Measurements from ENCODE around the gene STRN.

Gene STRN

DNA sequence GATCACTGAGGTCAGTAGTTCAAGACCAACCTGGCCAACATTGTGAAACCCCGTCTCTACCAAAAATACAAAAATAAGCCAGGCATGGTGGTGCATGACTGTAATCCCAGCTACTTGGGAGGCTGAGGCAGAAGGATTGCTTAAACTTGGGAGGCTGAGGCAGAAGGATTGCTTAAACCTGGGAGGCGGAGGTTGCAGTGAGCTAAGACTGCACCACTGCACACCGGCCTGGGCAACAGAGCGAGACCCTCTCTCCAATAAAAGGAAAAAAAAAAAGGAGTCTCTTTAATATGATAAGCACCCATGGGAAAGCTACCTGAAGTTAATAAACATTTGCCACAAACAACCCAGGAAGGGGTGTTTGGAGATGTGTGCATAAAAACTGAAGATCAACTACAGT, 2.6 kb downstream of the STRN start:
- WGBS (ENCODE audit: insufficient coverage) = 100% methylated on average over 1 of the region's 4 CpGs
- Histone ChIP-seq H3K4me3 (ENCODE audit: control insufficient read depth in 1 of 7, extremely low read depth in 1 of 7, insufficient read depth in 4 of 7, low read depth in 2 of 7, low read length in 6 of 7) (no peak overlapping the region), H3K9me3 (ENCODE audit: control extremely low read depth in 1 of 5, control insufficient read depth in 4 of 5, insufficient read depth in 2 of 5, low read depth in 1 of 5, low read length in 4 of 5) (no peaks in the 10 kb centered on the region), H3K36me3 (ENCODE audit: control insufficient read depth in 4 of 4, insufficient read depth in 4 of 4, low read length in 3 of 4) (peaks cover 0 to 2% (median 1%) of the 10 kb centered on the region in 4 experiments), H3K27me3 (replicated peaks in 2 of 5; ENCODE audit: control insufficient read depth in 4 of 5, insufficient read depth in 5 of 5, low read length in 4 of 5) (no peaks in the 10 kb centered on the region), H3K4me1 (ENCODE audit: control extremely low read depth in 1 of 4, control insufficient read depth in 4 of 4, insufficient read depth in 4 of 4, low read length in 3 of 4) (peaks cover 14 to 28% (median 23%) of the 10 kb centered on the region in 4 experiments), H3K27ac (ENCODE audit: insufficient read depth in 1 of 2, low read depth in 1 of 2, low read length in 2 of 2, poor library complexity in 1 of 2, severe bottlenecking in 2 of 2) (no peak overlapping the region)
- DNase-seq = no peak
- ChIA-PET CTCF (no interaction called here), POLR2A (no interaction called here)

DNA sequence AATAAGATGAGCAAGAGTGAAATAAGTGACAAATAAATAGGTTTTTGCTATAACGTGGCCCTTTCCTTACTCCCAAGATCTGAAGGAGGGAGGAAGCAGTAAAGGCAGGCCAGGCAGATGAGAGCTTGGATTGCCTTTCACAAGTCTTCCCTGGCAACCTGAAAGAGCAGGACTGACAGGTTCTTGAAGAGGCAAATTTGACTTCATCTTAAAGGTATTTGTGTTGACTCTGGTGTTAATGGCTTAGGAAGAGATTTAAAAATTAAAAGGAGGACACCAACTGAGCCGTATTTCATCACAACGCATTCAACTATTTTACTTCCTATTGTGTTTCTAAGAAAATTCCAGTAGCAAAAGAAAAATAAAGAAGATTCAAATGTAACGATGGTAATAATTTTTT, 3.2 kb downstream of the STRN start:
- H3K4me3 ChIP-seq (ENCODE audit: control insufficient read depth in 1 of 7, extremely low read depth in 1 of 7, insufficient read depth in 4 of 7, low read depth in 2 of 7, low read length in 6 of 7) = no peak overlapping the region
- 91% methylated on average over 1 of the region's 4 CpGs for WGBS (ENCODE audit: insufficient coverage)
- no peak for DNase-seq
- no peak overlapping the region for H3K27ac ChIP-seq (ENCODE audit: insufficient read depth in 1 of 2, low read depth in 1 of 2, low read length in 2 of 2, poor library complexity in 1 of 2, severe bottlenecking in 2 of 2)
- H3K9me3 ChIP-seq (ENCODE audit: control extremely low read depth in 1 of 5, control insufficient read depth in 4 of 5, insufficient read depth in 2 of 5, low read depth in 1 of 5, low read length in 4 of 5) = no peaks in the 10 kb centered on the region
- no peaks in the 10 kb centered on the region for H3K27me3 ChIP-seq (replicated peaks in 2 of 5; ENCODE audit: control insufficient read depth in 4 of 5, insufficient read depth in 5 of 5, low read length in 4 of 5)
- H3K4me1 ChIP-seq (ENCODE audit: control extremely low read depth in 1 of 4, control insufficient read depth in 4 of 4, insufficient read depth in 4 of 4, low read length in 3 of 4) = peaks cover 14 to 28% (median 20%) of the 10 kb centered on the region in 4 experiments
- POLR2A ChIA-PET = interaction anchor here (0.7 kb wide), 1 partner anchor 23 kb away, joined by 4 read pairs; no protein-coding TSS in a partner anchor
- peaks cover 0 to 2% (median 1%) of the 10 kb centered on the region in 4 experiments for H3K36me3 ChIP-seq (ENCODE audit: control insufficient read depth in 4 of 4, insufficient read depth in 4 of 4, low read length in 3 of 4)
- CTCF ChIA-PET = interaction anchor here (1.3 to 1.4 kb wide), 2 partner anchors 10 to 12 kb away, joined by 3 read pairs; no protein-coding TSS in a partner anchor

DNA sequence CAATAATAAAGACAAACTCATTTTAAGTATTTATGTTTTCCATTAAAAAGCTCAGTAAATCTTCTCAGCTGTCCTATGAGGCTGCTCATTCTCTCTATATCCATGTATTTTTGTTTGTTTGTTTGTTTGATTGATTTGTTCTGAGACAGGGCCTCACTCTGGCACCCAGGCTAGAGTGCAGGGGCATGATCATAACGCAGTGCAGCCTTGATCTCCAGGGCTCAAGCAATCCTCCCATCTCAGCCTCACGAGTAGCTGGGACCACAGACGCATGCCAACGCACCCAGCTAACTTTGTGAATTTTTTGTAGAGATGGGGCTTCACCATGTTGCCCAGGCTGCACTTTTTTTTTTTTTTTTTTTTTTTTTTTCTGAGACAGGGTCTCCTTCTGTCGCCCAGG, 5.6 kb downstream of the STRN start:
- no peaks in the 10 kb centered on the region for H3K27me3 ChIP-seq (replicated peaks in 2 of 5; ENCODE audit: control insufficient read depth in 4 of 5, insufficient read depth in 5 of 5, low read length in 4 of 5)
- ChIA-PET POLR2A (no interaction called here), CTCF (no interaction called here)
- WGBS (ENCODE audit: insufficient coverage) = 100% methylated on average over 4 of the region's 5 CpGs
- no peak for DNase-seq
- no peak overlapping the region for H3K27ac ChIP-seq (ENCODE audit: insufficient read depth in 1 of 2, low read depth in 1 of 2, low read length in 2 of 2, poor library complexity in 1 of 2, severe bottlenecking in 2 of 2)
- H3K36me3 ChIP-seq (ENCODE audit: control insufficient read depth in 4 of 4, insufficient read depth in 4 of 4, low read length in 3 of 4) = peaks cover 0 to 3% (median 1%) of the 10 kb centered on the region in 4 experiments
- H3K9me3 ChIP-seq (ENCODE audit: control extremely low read depth in 1 of 5, control insufficient read depth in 4 of 5, insufficient read depth in 2 of 5, low read depth in 1 of 5, low read length in 4 of 5) = no peaks in the 10 kb centered on the region
- H3K4me1 ChIP-seq (ENCODE audit: control extremely low read depth in 1 of 4, control insufficient read depth in 4 of 4, insufficient read depth in 4 of 4, low read length in 3 of 4) = peaks cover 3 to 16% (median 9%) of the 10 kb centered on the region in 4 experiments
- no peak overlapping the region for H3K4me3 ChIP-seq (ENCODE audit: control insufficient read depth in 1 of 7, extremely low read depth in 1 of 7, insufficient read depth in 4 of 7, low read depth in 2 of 7, low read length in 6 of 7)

DNA sequence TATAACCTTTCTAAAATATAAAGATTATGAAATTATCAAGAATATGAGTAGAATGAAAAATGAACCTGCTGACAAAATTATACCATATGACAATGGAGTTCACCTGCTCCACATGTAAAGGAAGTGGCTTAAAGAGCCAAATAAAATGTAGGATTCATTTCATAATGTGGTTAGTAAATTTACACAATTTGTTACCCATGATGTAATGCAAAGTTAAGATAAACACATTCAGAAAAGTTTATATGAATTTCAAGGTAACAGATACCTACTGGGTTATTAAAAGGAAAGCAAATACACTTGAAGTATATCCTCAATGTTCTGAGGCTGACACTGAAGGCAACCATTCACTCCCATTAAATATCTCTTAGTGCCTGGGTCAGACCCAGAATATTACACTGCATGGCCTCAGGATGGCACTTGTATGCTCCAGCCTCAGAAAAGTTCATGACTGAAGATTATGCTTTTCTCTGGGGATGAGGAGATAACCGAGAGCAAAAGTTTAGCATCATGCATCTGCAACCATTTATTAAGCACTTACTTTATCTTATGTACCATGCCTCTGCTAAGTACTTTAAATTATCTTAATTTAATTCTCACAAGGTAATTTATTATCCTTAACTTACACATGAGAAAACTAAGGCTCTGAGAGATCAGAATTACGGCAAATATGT, 6.2 kb downstream of the STRN start:
- 100% methylated on average over 1 of the region's 2 CpGs for WGBS (ENCODE audit: insufficient coverage)

DNA sequence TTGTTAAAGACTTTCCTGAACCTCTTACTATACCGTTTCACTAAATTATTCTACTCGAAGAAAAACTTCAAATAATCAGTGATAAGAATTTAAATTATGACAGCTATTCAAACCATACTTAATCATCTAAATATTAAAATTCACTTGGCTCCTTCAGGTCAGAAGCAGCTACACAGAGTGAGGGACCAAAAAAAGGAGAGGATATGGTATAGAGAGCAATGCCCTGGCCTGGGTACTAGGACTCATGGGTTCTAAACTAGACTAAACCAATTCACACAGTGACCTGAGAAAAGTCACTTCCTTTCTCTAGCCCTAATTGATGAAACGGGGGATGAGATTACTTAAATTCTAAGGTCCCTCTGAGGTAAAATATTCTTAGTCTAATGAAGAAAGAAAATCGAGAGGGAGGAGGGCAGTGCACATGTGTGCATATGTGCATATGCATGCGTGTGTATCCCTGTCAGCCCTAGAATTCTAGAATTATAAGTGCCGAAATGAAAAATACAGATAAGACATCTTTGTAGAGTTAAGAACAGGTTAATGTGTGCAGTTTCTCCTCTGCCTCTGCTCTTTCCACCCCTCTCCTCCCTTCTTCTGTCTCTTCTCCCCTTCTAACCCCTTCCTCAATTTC, 11.2 kb downstream of the STRN start:
- CTCF ChIA-PET = interaction anchor here (0.6 kb wide), 1 partner anchor 14 kb away, joined by 3 read pairs; no protein-coding TSS in a partner anchor
- no peaks in the 10 kb centered on the region for H3K27me3 ChIP-seq (replicated peaks in 2 of 5; ENCODE audit: control insufficient read depth in 4 of 5, insufficient read depth in 5 of 5, low read length in 4 of 5)
- no peak overlapping the region for H3K4me3 ChIP-seq (ENCODE audit: control insufficient read depth in 1 of 7, extremely low read depth in 1 of 7, insufficient read depth in 4 of 7, low read depth in 2 of 7, low read length in 6 of 7)
- no peak for DNase-seq
- 82% methylated on average over 2 of the region's 6 CpGs for WGBS (ENCODE audit: insufficient coverage)
- H3K27ac ChIP-seq (ENCODE audit: insufficient read depth in 1 of 2, low read depth in 1 of 2, low read length in 2 of 2, poor library complexity in 1 of 2, severe bottlenecking in 2 of 2) = no peak overlapping the region
- POLR2A ChIA-PET = no interaction called here
- H3K4me1 ChIP-seq (ENCODE audit: control extremely low read depth in 1 of 4, control insufficient read depth in 4 of 4, insufficient read depth in 4 of 4, low read length in 3 of 4) = peaks cover 0 to 8% (median 3%) of the 10 kb centered on the region in 4 experiments
- peaks cover 0 to 5% (median 1%) of the 10 kb centered on the region in 4 experiments for H3K36me3 ChIP-seq (ENCODE audit: control insufficient read depth in 4 of 4, insufficient read depth in 4 of 4, low read length in 3 of 4)
- H3K9me3 ChIP-seq (ENCODE audit: control extremely low read depth in 1 of 5, control insufficient read depth in 4 of 5, insufficient read depth in 2 of 5, low read depth in 1 of 5, low read length in 4 of 5) = no peaks in the 10 kb centered on the region

More for the DNA sequence above, 6.2 kb downstream of the STRN start:
- ChIA-PET CTCF (interaction anchor here (1.1 to 1.7 kb wide), 2 partner anchors 9 to 11 kb away, joined by 6 read pairs; no protein-coding TSS in a partner anchor), POLR2A (interaction anchor here (0.7 kb wide), 1 partner anchor 346 kb away, joined by 3 read pairs; no protein-coding TSS in a partner anchor)
- no peak for DNase-seq
- H3K4me3 ChIP-seq (ENCODE audit: control insufficient read depth in 1 of 7, extremely low read depth in 1 of 7, insufficient read depth in 4 of 7, low read depth in 2 of 7, low read length in 6 of 7) = no peak overlapping the region
- no peak overlapping the region for H3K27ac ChIP-seq (ENCODE audit: insufficient read depth in 1 of 2, low read depth in 1 of 2, low read length in 2 of 2, poor library complexity in 1 of 2, severe bottlenecking in 2 of 2)
- H3K27me3 ChIP-seq (replicated peaks in 2 of 5; ENCODE audit: control insufficient read depth in 4 of 5, insufficient read depth in 5 of 5, low read length in 4 of 5) = no peaks in the 10 kb centered on the region
- H3K9me3 ChIP-seq (ENCODE audit: control extremely low read depth in 1 of 5, control insufficient read depth in 4 of 5, insufficient read depth in 2 of 5, low read depth in 1 of 5, low read length in 4 of 5) = no peaks in the 10 kb centered on the region
- peaks cover 0 to 4% (median 1%) of the 10 kb centered on the region in 4 experiments for H3K36me3 ChIP-seq (ENCODE audit: control insufficient read depth in 4 of 4, insufficient read depth in 4 of 4, low read length in 3 of 4)
- peaks cover 0 to 9% (median 6%) of the 10 kb centered on the region in 4 experiments for H3K4me1 ChIP-seq (ENCODE audit: control extremely low read depth in 1 of 4, control insufficient read depth in 4 of 4, insufficient read depth in 4 of 4, low read length in 3 of 4)

DNA sequence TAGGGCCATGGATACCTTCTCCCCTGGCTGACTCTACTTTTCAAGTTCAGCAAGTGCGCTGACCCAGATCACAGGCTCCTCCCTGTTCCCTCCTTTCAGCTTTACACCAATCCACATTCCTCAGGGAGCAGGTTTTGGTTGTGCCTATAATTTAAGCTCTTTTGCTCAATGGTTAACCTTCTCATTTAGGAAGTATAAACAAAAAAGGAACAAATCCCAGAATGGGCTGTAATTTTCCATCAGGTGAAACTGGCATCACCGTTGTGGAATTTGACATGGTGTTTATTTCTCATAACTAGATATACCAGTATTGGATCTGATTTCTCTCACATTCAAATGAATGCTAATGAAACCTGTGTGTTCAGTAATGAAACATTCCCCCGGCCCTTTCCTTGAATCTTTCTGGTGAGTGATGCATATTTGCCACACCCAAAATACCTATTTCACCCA, 13.6 kb downstream of the STRN start:
- Histone ChIP-seq H3K27ac (ENCODE audit: insufficient read depth in 1 of 2, low read depth in 1 of 2, low read length in 2 of 2, poor library complexity in 1 of 2, severe bottlenecking in 2 of 2) (no peak overlapping the region), H3K4me3 (ENCODE audit: control insufficient read depth in 1 of 7, extremely low read depth in 1 of 7, insufficient read depth in 4 of 7, low read depth in 2 of 7, low read length in 6 of 7) (no peak overlapping the region), H3K36me3 (ENCODE audit: control insufficient read depth in 4 of 4, insufficient read depth in 4 of 4, low read length in 3 of 4) (peaks cover 0 to 5% (median 1%) of the 10 kb centered on the region in 4 experiments), H3K9me3 (ENCODE audit: control extremely low read depth in 1 of 5, control insufficient read depth in 4 of 5, insufficient read depth in 2 of 5, low read depth in 1 of 5, low read length in 4 of 5) (no peaks in the 10 kb centered on the region), H3K4me1 (ENCODE audit: control extremely low read depth in 1 of 4, control insufficient read depth in 4 of 4, insufficient read depth in 4 of 4, low read length in 3 of 4) (peaks cover 0 to 8% (median 3%) of the 10 kb centered on the region in 4 experiments), H3K27me3 (replicated peaks in 2 of 5; ENCODE audit: control insufficient read depth in 4 of 5, insufficient read depth in 5 of 5, low read length in 4 of 5) (no peaks in the 10 kb centered on the region)
- DNase-seq = no peak
- POLR2A ChIA-PET = no interaction called here
- CTCF ChIA-PET = no interaction called here
- 100% methylated on average over 1 of the region's 3 CpGs for WGBS (ENCODE audit: insufficient coverage)

DNA sequence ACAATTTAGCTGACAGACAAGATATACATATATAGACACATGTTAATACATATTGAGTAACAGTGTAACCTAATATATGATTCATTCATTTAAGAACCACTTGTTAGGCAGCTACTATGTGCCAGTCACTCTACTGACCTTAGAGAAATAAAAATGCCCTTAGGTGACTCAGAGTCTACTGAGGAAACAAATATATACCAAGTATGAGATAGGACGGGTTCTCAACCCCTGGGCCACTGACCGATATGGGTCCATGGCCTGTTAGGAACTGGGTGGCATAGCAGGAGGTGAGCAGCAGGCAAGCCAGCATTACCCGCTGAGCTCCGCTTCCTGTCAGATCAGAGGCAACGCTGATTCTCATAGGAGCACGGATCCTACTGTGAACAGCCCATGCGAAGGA, 14.8 kb downstream of the STRN start:
- ChIA-PET POLR2A (no interaction called here), CTCF (interaction anchor here (0.8 to 2.1 kb wide), 2 partner anchors 8 to 11 kb away, joined by 3 to 6 read pairs; no protein-coding TSS in a partner anchor)
- H3K9me3 ChIP-seq (ENCODE audit: control extremely low read depth in 1 of 5, control insufficient read depth in 4 of 5, insufficient read depth in 2 of 5, low read depth in 1 of 5, low read length in 4 of 5) = no peaks in the 10 kb centered on the region
- H3K36me3 ChIP-seq (ENCODE audit: control insufficient read depth in 4 of 4, insufficient read depth in 4 of 4, low read length in 3 of 4) = peaks cover 0 to 5% (median 1%) of the 10 kb centered on the region in 4 experiments
- no peak overlapping the region for H3K27ac ChIP-seq (ENCODE audit: insufficient read depth in 1 of 2, low read depth in 1 of 2, low read length in 2 of 2, poor library complexity in 1 of 2, severe bottlenecking in 2 of 2)
- peak in 1 of 3 donors; percentile 26 for DNase-seq
- no peaks in the 10 kb centered on the region for H3K27me3 ChIP-seq (replicated peaks in 2 of 5; ENCODE audit: control insufficient read depth in 4 of 5, insufficient read depth in 5 of 5, low read length in 4 of 5)
- H3K4me1 ChIP-seq (ENCODE audit: control extremely low read depth in 1 of 4, control insufficient read depth in 4 of 4, insufficient read depth in 4 of 4, low read length in 3 of 4) = peaks cover 0 to 8% (median 3%) of the 10 kb centered on the region in 4 experiments
- WGBS (ENCODE audit: insufficient coverage) = 97% methylated on average over 6 of the region's 7 CpGs
- H3K4me3 ChIP-seq (ENCODE audit: control insufficient read depth in 1 of 7, extremely low read depth in 1 of 7, insufficient read depth in 4 of 7, low read depth in 2 of 7, low read length in 6 of 7) = no peak overlapping the region
